HFFc6 (cell line): Measurements from ENCODE around the gene ABI2. TPM values are rescaled to one million over a fixed set of nuclear protein-coding genes. Genes with fewer than 3 reads are reported as not detected.

Experiments used
- DNase-seq: peaks from one replicate; pipeline ENCODE4 v3.0.0-alpha.2; 2018
- H3K27ac Mint-ChIP-seq: 2 replicates; pipeline ENCODE4 v1.8.0; 2020; ENCODE audit warnings: mild to moderate bottlenecking, mixed read lengths
- H3K27me3 Mint-ChIP-seq: 2 replicates; pipeline ENCODE4 v1.8.0; 2021; ENCODE audit warnings: mild to moderate bottlenecking, moderate library complexity, mixed read lengths; ENCODE audit not compliant: insufficient read depth
- H3K36me3 Mint-ChIP-seq: 2 replicates; pipeline ENCODE4 v1.8.0; 2021; ENCODE audit warnings: low read depth, mixed read lengths
- H3K4me1 Mint-ChIP-seq: 2 replicates; pipeline ENCODE4 v1.8.0; 2020; ENCODE audit warnings: low read depth, mixed read lengths
- H3K4me3 Mint-ChIP-seq: 2 replicates; pipeline ENCODE4 v1.8.0; 2020; ENCODE audit warnings: mild to moderate bottlenecking, moderate library complexity, mixed read lengths
- H3K9me3 Mint-ChIP-seq: 2 replicates; pipeline ENCODE4 v1.8.0; 2020; ENCODE audit warnings: mild to moderate bottlenecking, mixed read lengths
- CTCF ChIP-seq: fragments of 200-600 bp; sonication (generic); IDR thresholded peaks from 2 replicates; pipeline ENCODE4 v1.5.0; 2021; ENCODE audit warnings: antibody characterized with exemption, mild to moderate bottlenecking
- total RNA-seq, 6 experiments: library from RNA; stranded (reverse); fragmentation: NEBNext Ultra II Directional; extraction: Animal tissue kit (Norgen Biotek cat#: 25700); gene quantifications; 2 replicates in 1 of 6; 3 replicates in 5 of 6; pipeline ENCODE4 v1.2.3, GENCODE V29; 2021

The ABI2 gene
- total RNA-seq, 6 experiments from 2014 or later = 69.9 to 84.1 (median 75.3) TPM

- Mint-ChIP-seq H3K9me3 (no peaks in the 10 kb centered on the region), H3K36me3 (peaks cover 42% of the 10 kb centered on the region), H3K4me3 (no peak overlapping the region), H3K27me3 (no peaks in the 10 kb centered on the region; the same call in none of the 2 replicates), H3K27ac (peak overlapping the region; percentile 53), H3K4me1 (peaks cover 27% of the 10 kb centered on the region)
- no peak for TF ChIP-seq CTCF
- no peak for DNase-seq
Measured at GRCh38 chr2:203444738-203445137, 116.5 kb downstream of the ABI2 start.

GRCh38 chr2:203446071-203446481 lies 117.9 kb downstream of the ABI2 start:
- Mint-ChIP-seq H3K27ac (peak overlapping the region; percentile 80), H3K36me3 (peaks cover 40% of the 10 kb centered on the region), H3K4me1 (peaks cover 38% of the 10 kb centered on the region), H3K9me3 (no peaks in the 10 kb centered on the region), H3K4me3 (peak overlapping the region; percentile 15), H3K27me3 (no peaks in the 10 kb centered on the region; the same call in 1 of the 2 replicates)
- DNase-seq = peak; percentile 61
- no peak for TF ChIP-seq CTCF

- Mint-ChIP-seq H3K36me3 (peaks cover 40% of the 10 kb centered on the region), H3K27ac (peak overlapping the region; percentile 80), H3K9me3 (no peaks in the 10 kb centered on the region), H3K27me3 (no peaks in the 10 kb centered on the region), H3K4me1 (peaks cover 45% of the 10 kb centered on the region), H3K4me3 (no peak overlapping the region; the same call in 1 of the 2 replicates)
- DNase-seq = no peak
- TF ChIP-seq CTCF = no peak
Measured at GRCh38 chr2:203446780-203447179, 118.6 kb downstream of the ABI2 start.

GRCh38 chr2:203450561-203450960 lies 122.4 kb downstream of the ABI2 start:
- peak overlapping the region; percentile 77 for H3K27ac Mint-ChIP-seq
- TF ChIP-seq CTCF = no peak
- DNase-seq = no peak
- peaks cover 55% of the 10 kb centered on the region for H3K4me1 Mint-ChIP-seq
- peak overlapping the region; percentile 57 for H3K4me3 Mint-ChIP-seq
- H3K36me3 Mint-ChIP-seq = peaks cover 31% of the 10 kb centered on the region
- H3K27me3 Mint-ChIP-seq = no peaks in the 10 kb centered on the region
- no peaks in the 10 kb centered on the region for H3K9me3 Mint-ChIP-seq

- Mint-ChIP-seq H3K4me1 (peaks cover 50% of the 10 kb centered on the region), H3K4me3 (peak overlapping the region; percentile 57), H3K36me3 (peaks cover 28% of the 10 kb centered on the region), H3K27me3 (no peaks in the 10 kb centered on the region), H3K9me3 (no peaks in the 10 kb centered on the region), H3K27ac (peak overlapping the region; percentile 77)
- peak; percentile 84 for DNase-seq
- no peak for TF ChIP-seq CTCF
Measured at GRCh38 chr2:203451011-203451410, 122.8 kb downstream of the ABI2 start.

- H3K36me3 Mint-ChIP-seq = peaks cover 28% of the 10 kb centered on the region
- H3K9me3 Mint-ChIP-seq = no peaks in the 10 kb centered on the region
- H3K4me1 Mint-ChIP-seq = peaks cover 43% of the 10 kb centered on the region
- DNase-seq = no peak
- H3K27ac Mint-ChIP-seq = peak overlapping the region; percentile 77
- no peak for TF ChIP-seq CTCF
- no peaks in the 10 kb centered on the region for H3K27me3 Mint-ChIP-seq
- peak overlapping the region; percentile 57 for H3K4me3 Mint-ChIP-seq
Measured at GRCh38 chr2:203451689-203452088, 123.5 kb downstream of the ABI2 start.
